ENCODE data around the gene MARCHF10. TPM values are rescaled to one million over a fixed set of nuclear protein-coding genes. Genes with fewer than 3 reads are reported as not detected.

MARCHF10 gene
- total RNA-seq, 4 donors from 2014 or later, result 0.29 to 0.81 TPM; not detected in 2

- no peak for TF ChIP-seq POLR2A (IDR thresholded peaks at IDR 0.05)
- TF ChIP-seq, protein P1, sequence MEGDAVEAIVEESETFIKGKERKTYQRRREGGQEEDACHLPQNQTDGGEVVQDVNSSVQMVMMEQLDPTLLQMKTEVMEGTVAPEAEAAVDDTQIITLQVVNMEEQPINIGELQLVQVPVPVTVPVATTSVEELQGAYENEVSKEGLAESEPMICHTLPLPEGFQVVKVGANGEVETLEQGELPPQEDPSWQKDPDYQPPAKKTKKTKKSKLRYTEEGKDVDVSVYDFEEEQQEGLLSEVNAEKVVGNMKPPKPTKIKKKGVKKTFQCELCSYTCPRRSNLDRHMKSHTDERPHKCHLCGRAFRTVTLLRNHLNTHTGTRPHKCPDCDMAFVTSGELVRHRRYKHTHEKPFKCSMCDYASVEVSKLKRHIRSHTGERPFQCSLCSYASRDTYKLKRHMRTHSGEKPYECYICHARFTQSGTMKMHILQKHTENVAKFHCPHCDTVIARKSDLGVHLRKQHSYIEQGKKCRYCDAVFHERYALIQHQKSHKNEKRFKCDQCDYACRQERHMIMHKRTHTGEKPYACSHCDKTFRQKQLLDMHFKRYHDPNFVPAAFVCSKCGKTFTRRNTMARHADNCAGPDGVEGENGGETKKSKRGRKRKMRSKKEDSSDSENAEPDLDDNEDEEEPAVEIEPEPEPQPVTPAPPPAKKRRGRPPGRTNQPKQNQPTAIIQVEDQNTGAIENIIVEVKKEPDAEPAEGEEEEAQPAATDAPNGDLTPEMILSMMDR (IDR thresholded peaks at IDR 0.05), result no peak
- H3K27ac ChIP-seq, result no peak overlapping the region
- no peaks in the 10 kb centered on the region for H3K36me3 ChIP-seq
- H3K4me1 ChIP-seq, result no peaks in the 10 kb centered on the region
- DNase-seq, result no peak
- H3K9me3 ChIP-seq, result no peaks in the 10 kb centered on the region
- H3K4me3 ChIP-seq (replicated peaks in 1 of 3), result no peak overlapping the region
- intact Hi-C loops (cut with DNase I), result no loop called here
- H3K27me3 ChIP-seq, result no peaks in the 10 kb centered on the region
- 88% methylated on average over 5 of the region's 5 CpGs for WGBS, 2 donors
Measured at GRCh38 chr17:62732125-62732524, 76.0 kb downstream of the MARCHF10 start.

DNA sequence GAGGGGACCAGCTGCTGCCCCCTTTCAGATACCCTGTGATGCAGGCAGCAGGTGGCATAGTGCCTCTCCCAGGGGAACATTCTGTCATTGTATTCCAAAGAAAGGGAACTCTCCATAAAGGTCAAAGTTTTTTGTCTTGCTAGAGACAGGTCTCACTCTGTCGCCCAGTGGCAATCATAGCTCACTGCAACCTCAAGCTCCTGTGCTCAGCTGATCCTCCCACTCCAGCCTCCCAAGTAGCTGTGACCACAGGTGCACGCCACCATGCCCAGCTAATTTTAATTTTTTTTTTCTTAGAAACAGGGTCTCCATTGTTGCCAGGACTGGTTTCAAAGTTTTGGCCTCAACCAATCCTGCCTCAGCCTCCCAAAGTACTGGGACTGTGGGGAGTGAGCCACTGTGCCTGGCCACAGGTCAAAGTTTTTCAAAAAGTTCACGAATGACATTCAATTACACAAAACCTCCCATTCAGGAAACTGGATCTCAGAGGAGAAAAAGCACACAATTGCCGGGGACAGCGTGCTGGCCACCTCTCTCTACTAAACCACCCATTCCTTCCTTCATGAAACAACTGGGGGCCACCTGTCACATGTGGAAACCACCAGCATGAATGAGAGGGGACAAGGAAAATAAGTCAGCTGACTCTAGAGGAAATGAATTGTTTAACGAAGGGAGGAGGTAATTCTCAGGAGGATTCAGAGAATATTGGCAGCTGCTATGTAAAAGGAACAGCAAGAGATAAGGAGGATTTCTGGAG is 80.0 kb downstream of the MARCHF10 start:
- TF ChIP-seq, protein P1 (IDR thresholded peaks at IDR 0.05), result no peak
- no peak for TF ChIP-seq POLR2A (IDR thresholded peaks at IDR 0.05)
- H3K9me3 ChIP-seq, result no peaks in the 10 kb centered on the region
- no peak for DNase-seq
- no peaks in the 10 kb centered on the region for H3K4me1 ChIP-seq
- intact Hi-C loops (cut with DNase I), result no loop called here
- H3K27me3 ChIP-seq, result no peaks in the 10 kb centered on the region
- WGBS, 2 donors, result 65 to 70% methylated on average over 6 of the region's 6 CpGs
- H3K27ac ChIP-seq, result no peak overlapping the region
- no peaks in the 10 kb centered on the region for H3K36me3 ChIP-seq
- no peak overlapping the region for H3K4me3 ChIP-seq (replicated peaks in 1 of 3)

- DNase-seq, result no peak
- H3K27me3 ChIP-seq, result no peaks in the 10 kb centered on the region
- 72 to 73% methylated on average over 5 of the region's 5 CpGs for WGBS, 2 donors
- no peaks in the 10 kb centered on the region for H3K4me1 ChIP-seq
- H3K27ac ChIP-seq, result no peak overlapping the region
- TF ChIP-seq, protein P1 (IDR thresholded peaks at IDR 0.05), result no peak
- TF ChIP-seq POLR2A (IDR thresholded peaks at IDR 0.05), result no peak
- no peak overlapping the region for H3K4me3 ChIP-seq (replicated peaks in 1 of 3)
- H3K9me3 ChIP-seq, result no peaks in the 10 kb centered on the region
- no peaks in the 10 kb centered on the region for H3K36me3 ChIP-seq
- intact Hi-C loops (cut with DNase I), result no loop called here
Measured at GRCh38 chr17:62725791-62726249, 82.3 kb downstream of the MARCHF10 start.

- no peak for TF ChIP-seq POLR2A (IDR thresholded peaks at IDR 0.05)
- TF ChIP-seq, protein P1 (IDR thresholded peaks at IDR 0.05), result no peak
- 59 to 61% methylated on average over 16 of the region's 16 CpGs for WGBS, 2 donors
- H3K27me3 ChIP-seq, result no peaks in the 10 kb centered on the region
- H3K9me3 ChIP-seq, result no peaks in the 10 kb centered on the region
- no peak for DNase-seq
- intact Hi-C loops (cut with DNase I), result no loop called here
- H3K36me3 ChIP-seq, result no peaks in the 10 kb centered on the region
- H3K4me3 ChIP-seq (replicated peaks in 1 of 3), result no peak overlapping the region
- H3K27ac ChIP-seq, result no peak overlapping the region
- H3K4me1 ChIP-seq, result no peaks in the 10 kb centered on the region
Measured at GRCh38 chr17:62724398-62725146, 83.5 kb downstream of the MARCHF10 start.

- H3K27me3 ChIP-seq, result no peaks in the 10 kb centered on the region
- H3K4me1 ChIP-seq, result no peaks in the 10 kb centered on the region
- H3K9me3 ChIP-seq, result no peaks in the 10 kb centered on the region
- WGBS, 2 donors, result 67 to 75% methylated on average over 7 of the region's 7 CpGs
- DNase-seq, result no peak
- intact Hi-C loops (cut with DNase I), result no loop called here
- H3K36me3 ChIP-seq, result no peaks in the 10 kb centered on the region
- H3K27ac ChIP-seq, result no peak overlapping the region
- no peak overlapping the region for H3K4me3 ChIP-seq (replicated peaks in 1 of 3)
- no peak for TF ChIP-seq POLR2A (IDR thresholded peaks at IDR 0.05)
- TF ChIP-seq, protein P1 (IDR thresholded peaks at IDR 0.05), result no peak
Measured at GRCh38 chr17:62723842-62724241, 84.3 kb downstream of the MARCHF10 start.
